Tracheal epithelial cell (primary cell): ENCODE measurements around the gene LAMC3. TPM values are rescaled to one million over a fixed set of nuclear protein-coding genes. Genes with fewer than 3 reads are reported as not detected.

Experiments
- total RNA-seq: library from RNA; depleted of rRNA; stranded (reverse); fragments of >200 nt; gene quantifications from 2 replicates; pipeline ENCODE4 v1.2.1, GENCODE V29; 2014

Gene LAMC3
- total RNA-seq: not detected in 2 replicates

DNA sequence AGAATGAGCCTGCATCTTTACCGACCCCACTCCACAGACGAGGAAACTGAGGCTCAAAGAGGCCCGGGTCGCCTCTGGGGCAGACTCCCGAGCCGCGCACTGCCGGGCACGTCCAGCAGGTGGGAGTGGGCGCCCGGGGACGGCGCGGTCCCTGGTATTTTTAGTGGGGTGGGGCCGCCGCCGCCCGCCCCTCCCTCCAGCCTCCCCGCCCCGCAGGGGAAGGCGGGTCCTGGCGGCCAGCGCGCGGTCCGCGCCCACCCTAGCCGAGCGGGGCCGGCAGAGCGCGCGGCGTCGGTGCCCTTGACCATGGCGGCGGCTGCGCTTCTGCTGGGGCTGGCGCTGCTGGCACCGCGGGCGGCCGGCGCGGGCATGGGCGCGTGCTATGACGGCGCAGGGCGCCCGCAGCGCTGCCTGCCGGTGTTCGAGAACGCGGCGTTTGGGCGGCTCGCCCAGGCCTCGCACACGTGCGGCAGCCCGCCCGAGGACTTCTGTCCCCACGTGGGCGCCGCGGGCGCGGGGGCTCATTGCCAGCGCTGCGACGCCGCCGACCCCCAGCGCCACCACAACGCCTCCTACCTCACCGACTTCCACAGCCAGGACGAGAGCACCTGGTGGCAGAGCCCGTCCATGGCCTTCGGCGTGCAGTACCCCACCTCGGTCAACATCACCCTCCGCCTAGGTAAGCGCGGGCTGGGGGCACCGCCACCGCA, at the start of gene LAMC3:
Gene LAMC3 (plus strand): TSS at position 266 of the 710 bp plus-strand sequence. CDS start 41 bp downstream, at position 307.

GRCh38 chr9:131096269-131097125, 87.5 kb downstream of the LAMC3 start, which contains the start of gene AIF1L:
AIF1L (plus strand) TSS chr9:131096531; CDS start chr9:131096630, 99 bp downstream.

GRCh38 chr9:131125288-131126058, 116.5 kb downstream of the LAMC3 start, which contains the start of gene NUP214:
NUP214 (plus strand) TSS chr9:131125586; CDS start chr9:131125705, 119 bp downstream.

Other genes with a start within 250 kb of the LAMC3 start
- 20.7 and 24.8 TPM in 2 replicates for gene ABL1, start 173.9 kb upstream of the LAMC3 start, total RNA-seq
- not detected in 2 replicates for gene QRFP, start 112.4 kb upstream of the LAMC3 start, total RNA-seq
- gene FIBCD1, start 69.9 kb upstream of the LAMC3 start, total RNA-seq: 1.3 TPM in 1 of 2 replicates, not detected in the other
- gene AIF1L, start 87.4 kb downstream of the LAMC3 start, total RNA-seq: 2.1 and 63.4 TPM in 2 replicates
- gene NUP214, start 116.4 kb downstream of the LAMC3 start, total RNA-seq: 10.6 and 15.3 TPM in 2 replicates